Mesenchymal stem cell (in vitro differentiated cells and primary cell): Measurements from ENCODE around the gene BUD31.

Experiments used
- DNase-seq: peaks from one replicate; pipeline ENCODE4 v3.0.0-alpha.2; 2013
- H2AFZ ChIP-seq: one replicate; pipeline ENCODE4 v1.6.1; 2013; ENCODE audit warnings: low read depth, mild to moderate bottlenecking, control low read depth, inconsistent platforms, low read length, moderate library complexity
- H2AK5ac ChIP-seq: 2 replicates; pipeline ENCODE4 v1.6.1; 2013; ENCODE audit warnings: low read length, moderate library complexity, mild to moderate bottlenecking, inconsistent platforms; ENCODE audit not compliant: severe bottlenecking
- H2BK120ac ChIP-seq: one replicate; pipeline ENCODE4 v1.6.1; 2013; ENCODE audit warnings: low read depth, mild to moderate bottlenecking, inconsistent platforms, low read length, moderate library complexity
- H2BK12ac ChIP-seq, 2 experiments: one replicate each; pipeline ENCODE4 v1.6.1; 2013; ENCODE audit warnings: inconsistent platforms in 2 of 2, low read length in 2 of 2, mild to moderate bottlenecking in 2 of 2, moderate library complexity in 2 of 2, control low read depth in 1 of 2
- H2BK15ac ChIP-seq: one replicate; pipeline ENCODE4 v1.6.1; 2013; ENCODE audit warnings: mild to moderate bottlenecking, low read depth, inconsistent platforms; ENCODE audit not compliant: poor library complexity, severe bottlenecking
- H2BK5ac ChIP-seq: 2 replicates; pipeline ENCODE4 v1.6.1; 2013; ENCODE audit warnings: low read depth, mild to moderate bottlenecking, low read length, control low read depth, inconsistent platforms; ENCODE audit not compliant: poor library complexity, severe bottlenecking
- H3K14ac ChIP-seq, 2 experiments: one replicate each; pipeline ENCODE4 v1.6.1; 2013; ENCODE audit warnings: inconsistent platforms in 2 of 2, low read length in 2 of 2, control low read depth in 1 of 2, mild to moderate bottlenecking in 1 of 2, moderate library complexity in 1 of 2
- H3K18ac ChIP-seq, 2 experiments: one replicate each; pipeline ENCODE4 v1.6.1; 2013; ENCODE audit warnings: inconsistent platforms in 2 of 2, low read length in 2 of 2, control low read depth in 1 of 2, low read depth in 1 of 2, mild to moderate bottlenecking in 1 of 2
- H3K23ac ChIP-seq, 2 experiments: one replicate each; pipeline ENCODE4 v1.6.1; 2013; ENCODE audit warnings: inconsistent platforms in 2 of 2, low read length in 2 of 2, mild to moderate bottlenecking in 2 of 2, moderate library complexity in 2 of 2, control low read depth in 1 of 2
- H3K27ac ChIP-seq: 2 replicates; pipeline ENCODE4 v1.5.1; 2013; ENCODE audit warnings: mild to moderate bottlenecking, moderate library complexity, low read length, control low read depth, inconsistent platforms; ENCODE audit not compliant: poor library complexity, severe bottlenecking
- H3K27me3 ChIP-seq, 2 experiments: 2 replicates each; pipeline versions ENCODE4 v1.6.1 to v1.7.0; 2013; ENCODE audit warnings: low read length in 2 of 2, mild to moderate bottlenecking in 2 of 2, moderate library complexity in 2 of 2, control low read depth in 1 of 2, inconsistent platforms in 1 of 2; ENCODE audit not compliant: control insufficient read depth in 1 of 2, insufficient read depth in 1 of 2
- H3K36me3 ChIP-seq, 2 experiments: 2 replicates each; pipeline versions ENCODE4 v1.6.1 to v1.7.0; 2013; ENCODE audit warnings: low read length in 2 of 2, control low read depth in 1 of 2, inconsistent platforms in 1 of 2, low read depth in 1 of 2, mild to moderate bottlenecking in 1 of 2; ENCODE audit not compliant: insufficient read depth in 2 of 2, control insufficient read depth in 1 of 2
- H3K4ac ChIP-seq, 2 experiments: one replicate each; pipeline ENCODE4 v1.6.1; 2013; ENCODE audit warnings: inconsistent platforms in 2 of 2, low read length in 2 of 2, mild to moderate bottlenecking in 2 of 2, moderate library complexity in 2 of 2, control low read depth in 1 of 2, low read depth in 1 of 2
- H3K4me1 ChIP-seq: 2 replicates; pipeline ENCODE4 v1.6.1; 2013; ENCODE audit warnings: low read depth, low read length, control low read depth; ENCODE audit not compliant: control insufficient read depth, insufficient read depth
- H3K4me2 ChIP-seq: 2 replicates; pipeline ENCODE4 v1.6.1; 2013; ENCODE audit warnings: low read length, mild to moderate bottlenecking, inconsistent platforms; ENCODE audit not compliant: poor library complexity, severe bottlenecking
- H3K4me3 ChIP-seq, 2 experiments: 2 replicates each; pipeline versions ENCODE4 v1.5.1 to v1.7.0; 2013; ENCODE audit warnings: low read length in 2 of 2, mild to moderate bottlenecking in 2 of 2, control low read depth in 1 of 2, low read depth in 1 of 2; ENCODE audit not compliant: insufficient read depth in 1 of 2
- H3K79me1 ChIP-seq: replicated peaks from 2 replicates; pipeline ENCODE4 v1.6.1; 2013; ENCODE audit warnings: mild to moderate bottlenecking, control low read depth, low read length, inconsistent platforms; ENCODE audit not compliant: poor library complexity, severe bottlenecking
- H3K9ac ChIP-seq: 2 replicates; pipeline ENCODE4 v1.7.0; 2013; ENCODE audit warnings: mild to moderate bottlenecking, low read length, moderate library complexity
- H3K9me3 ChIP-seq: 2 replicates; pipeline ENCODE4 v1.7.0; 2013; ENCODE audit warnings: mild to moderate bottlenecking, low read length; ENCODE audit not compliant: control insufficient read depth
- H4K8ac ChIP-seq: one replicate; pipeline ENCODE4 v1.6.1; 2013; ENCODE audit warnings: inconsistent platforms, mild to moderate bottlenecking, low read length, moderate library complexity
- H4K91ac ChIP-seq: one replicate; pipeline ENCODE4 v1.6.1; 2013; ENCODE audit warnings: mild to moderate bottlenecking, low read length, inconsistent platforms
- WGBS: methylation state at CpG from one replicate; pipeline ENCODE4 v1.1.7; 2013; ENCODE audit warnings: mixed read lengths; 5-methylcytosine and 5-hydroxymethylcytosine counted together

The BUD31 gene

GRCh38 chr7:99398891-99399445, 9.8 kb upstream of the BUD31 start:
- no peak overlapping the region for H3K4ac ChIP-seq
- peaks cover 45% of the 10 kb centered on the region for H3K79me1 ChIP-seq
- H2BK120ac ChIP-seq: no peak overlapping the region
- H3K9ac ChIP-seq: peak overlapping the region; percentile 21
- no peak overlapping the region for H2BK12ac ChIP-seq
- H3K18ac ChIP-seq: no peak overlapping the region
- no peaks in the 10 kb centered on the region for H3K9me3 ChIP-seq
- no peak overlapping the region for H4K91ac ChIP-seq
- H2AFZ ChIP-seq: no peak overlapping the region
- H3K4me1 ChIP-seq: peaks cover 7% of the 10 kb centered on the region
- H3K14ac ChIP-seq: no peak overlapping the region
- H4K8ac ChIP-seq: no peak overlapping the region
- 88% methylated on average over 5 of the region's 5 CpGs for WGBS
- no peak overlapping the region for H3K4me2 ChIP-seq
- no peak overlapping the region for H3K23ac ChIP-seq
- DNase-seq: no peak
- H3K4me3 ChIP-seq: no peak overlapping the region
- H3K27ac ChIP-seq: no peak overlapping the region
- no peak overlapping the region for H2AK5ac ChIP-seq
- no peak overlapping the region for H2BK5ac ChIP-seq
- no peak overlapping the region for H2BK15ac ChIP-seq
- peaks cover 90% of the 10 kb centered on the region in 2 experiments for H3K36me3 ChIP-seq
- no peaks in the 10 kb centered on the region for H3K27me3 ChIP-seq

- Histone ChIP-seq H3K79me1 (peaks cover 43% of the 10 kb centered on the region), H3K4me1 (peaks cover 10% of the 10 kb centered on the region)
- DNase-seq: no peak
Observed at GRCh38 chr7:99399597-99399996, 9.2 kb upstream of the BUD31 start.

GRCh38 chr7:99402854-99403253, 5.9 kb upstream of the BUD31 start:
- Histone ChIP-seq H3K4me2 (no peak overlapping the region), H4K91ac (no peak overlapping the region), H2BK15ac (no peak overlapping the region), H4K8ac (no peak overlapping the region), H3K4me3 (no peak overlapping the region), H2AK5ac (no peak overlapping the region), H3K18ac (no peak overlapping the region), H3K4ac (no peak overlapping the region), H3K79me1 (peaks cover 36% of the 10 kb centered on the region), H2BK120ac (no peak overlapping the region), H3K9ac (no peak overlapping the region), H2AFZ (no peak overlapping the region), H2BK5ac (no peak overlapping the region), H3K9me3 (no peaks in the 10 kb centered on the region), H3K23ac (no peak overlapping the region), H3K36me3 (peaks cover 58 to 67% of the 10 kb centered on the region in 2 experiments), H3K27ac (no peak overlapping the region), H3K14ac (no peak overlapping the region), H3K4me1 (peaks cover 19% of the 10 kb centered on the region), H3K27me3 (no peaks in the 10 kb centered on the region), H2BK12ac (no peak overlapping the region)
- DNase-seq: no peak
- 97% methylated on average over 3 of the region's 3 CpGs for WGBS

More at GRCh38 chr7:99399597-99399996, 9.2 kb upstream of the BUD31 start:
- no peak overlapping the region for H2BK12ac ChIP-seq
- no peak overlapping the region for H3K14ac ChIP-seq
- H2BK5ac ChIP-seq: no peak overlapping the region
- no peaks in the 10 kb centered on the region for H3K9me3 ChIP-seq
- no peak overlapping the region for H2AFZ ChIP-seq
- H3K4me3 ChIP-seq: no peak overlapping the region
- H3K36me3 ChIP-seq: peaks cover 84 to 92% of the 10 kb centered on the region in 2 experiments
- no peak overlapping the region for H4K8ac ChIP-seq
- H3K18ac ChIP-seq: no peak overlapping the region
- H3K4ac ChIP-seq: no peak overlapping the region
- H2BK120ac ChIP-seq: no peak overlapping the region
- H2AK5ac ChIP-seq: no peak overlapping the region
- H3K9ac ChIP-seq: no peak overlapping the region
- no peak overlapping the region for H2BK15ac ChIP-seq
- no peak overlapping the region for H4K91ac ChIP-seq
- H3K27ac ChIP-seq: no peak overlapping the region
- no peaks in the 10 kb centered on the region for H3K27me3 ChIP-seq
- no peak overlapping the region for H3K4me2 ChIP-seq
- H3K23ac ChIP-seq: no peak overlapping the region
- WGBS: 99% methylated on average over 6 of the region's 6 CpGs

DNA sequence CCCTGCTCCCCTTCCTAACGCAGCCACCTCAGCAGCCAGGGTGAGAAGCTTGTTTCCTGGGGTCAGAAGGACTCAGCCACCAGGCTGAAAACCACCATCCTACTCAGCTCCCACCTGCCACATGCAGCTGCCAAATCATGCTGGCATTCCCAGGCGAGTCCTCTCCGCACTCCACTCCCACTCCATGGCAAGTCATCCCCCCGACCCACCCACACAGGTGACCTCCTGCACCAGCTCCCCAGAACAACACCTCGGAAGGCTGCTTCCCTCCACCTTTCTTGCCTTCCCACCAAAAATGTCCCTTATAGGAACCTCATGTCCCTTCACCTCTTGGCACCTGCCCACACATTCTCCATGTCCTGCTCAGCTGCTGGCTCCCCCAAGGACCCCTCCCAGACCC, 5.0 kb upstream of the BUD31 start:
- Histone ChIP-seq H3K36me3 (peaks cover 49 to 58% of the 10 kb centered on the region in 2 experiments), H2BK120ac (no peak overlapping the region), H4K8ac (no peak overlapping the region), H2BK12ac (peak overlapping the region in 1 of 2 experiments; percentile 40), H3K4me3 (no peak overlapping the region), H3K18ac (no peak overlapping the region), H3K27me3 (no peaks in the 10 kb centered on the region), H2AFZ (no peak overlapping the region), H4K91ac (no peak overlapping the region), H3K9me3 (no peaks in the 10 kb centered on the region), H3K14ac (no peak overlapping the region), H3K4me1 (peaks cover 19% of the 10 kb centered on the region), H3K23ac (no peak overlapping the region), H2AK5ac (no peak overlapping the region), H2BK5ac (no peak overlapping the region), H3K27ac (no peak overlapping the region), H3K4ac (no peak overlapping the region), H3K79me1 (peaks cover 35% of the 10 kb centered on the region), H3K9ac (peak overlapping the region; percentile 42), H3K4me2 (no peak overlapping the region), H2BK15ac (no peak overlapping the region)
- no peak for DNase-seq
- 98% methylated on average over 5 of the region's 5 CpGs for WGBS
